Activated CD8-positive, alpha-beta T cell treated with anti-CD3 and anti-CD28 coated beads for 36 hours (primary cell): Measurements from ENCODE around the gene TOPORS. TPM values are rescaled to one million over a fixed set of nuclear protein-coding genes. Genes with fewer than 3 reads are reported as not detected.

Experiments
- ATAC-seq: fragments of 200-7000 bp; cut with Tn5 transposase; one replicate; pipeline ENCODE4 v1.10.0; 2021; ENCODE audit warnings: mild to moderate bottlenecking, moderate library complexity
- CTCF ChIA-PET: fragments of 350-600 bp; sonication (Branson Sonifier 250); formaldehyde crosslinking; loops from one replicate; lab custom pipeline; 2021; ENCODE audit warnings: antibody characterized with exemption; lab: Charles Lee
- POLR2A ChIA-PET: fragments of 350-600 bp; sonication (Branson Sonifier 250); formaldehyde crosslinking; loops from one replicate; lab custom pipeline; 2021; ENCODE audit warnings: antibody characterized with exemption; lab: Charles Lee
- DNase-seq: peaks from one replicate; pipeline ENCODE4 v3.0.0-alpha.2; 2020
- H3K27ac Mint-ChIP-seq: one replicate; pipeline ENCODE4 v1.8.0; 2021; ENCODE audit warnings: mild to moderate bottlenecking, mixed read lengths
- H3K27me3 Mint-ChIP-seq: one replicate; pipeline ENCODE4 v1.8.0; 2021; ENCODE audit warnings: mixed read lengths
- H3K36me3 Mint-ChIP-seq: one replicate; pipeline ENCODE4 v1.8.0; 2021; ENCODE audit warnings: low read depth, mixed read lengths
- H3K4me1 Mint-ChIP-seq: one replicate; pipeline ENCODE4 v1.8.0; 2021; ENCODE audit warnings: low read depth, mixed read lengths
- H3K4me3 Mint-ChIP-seq: one replicate; pipeline ENCODE4 v1.8.0; 2021; ENCODE audit warnings: mild to moderate bottlenecking, moderate library complexity, mixed read lengths
- H3K9me3 Mint-ChIP-seq: one replicate; pipeline ENCODE4 v1.8.0; 2021; ENCODE audit warnings: mixed read lengths
- CTCF ChIP-seq: fragments of 200-600 bp; IDR thresholded peaks from one replicate; pipeline ENCODE4 v1.8.0; 2022; ENCODE audit warnings: antibody characterized with exemption, mild to moderate bottlenecking
- intact Hi-C: fragments of 100-400 bp; cut with micrococcal nuclease; formaldehyde crosslinking; loops from one replicate; pipeline ENCODE4 v1.10.0; 2022
- total RNA-seq, 2 experiments: library from RNA; stranded (reverse); gene quantifications; one replicate each; pipeline ENCODE4 v1.2.3, GENCODE V29; 2021

TOPORS gene
- total RNA-seq, 2 experiments from 2014 or later = 13.3 to 14.2 TPM

- CTCF ChIA-PET = interaction anchor here (1.0 to 5.9 kb wide), 8 partner anchors 13 to 215 kb away, joined by 3 to 123 read pairs (median 7); partner anchors contain the start of genes ACO1, SMIM27 and TOPORS
- Mint-ChIP-seq H3K36me3 (peaks cover 5% of the 10 kb centered on the region), H3K9me3 (no peaks in the 10 kb centered on the region), H3K4me1 (peaks cover 24% of the 10 kb centered on the region), H3K27me3 (peaks cover 4% of the 10 kb centered on the region), H3K4me3 (no peak overlapping the region), H3K27ac (no peak overlapping the region)
- no peak for TF ChIP-seq CTCF
- ATAC-seq (no peak), DNase-seq (no peak)
- intact Hi-C loops = loop anchor here (10.0 kb wide), 1 partner anchor 50 kb away; the partner anchor contains the start of gene RIGI
- POLR2A ChIA-PET = no interaction called here
Observed at GRCh38 chr9:32574858-32575257, 22.5 kb upstream of the TOPORS start.

DNA sequence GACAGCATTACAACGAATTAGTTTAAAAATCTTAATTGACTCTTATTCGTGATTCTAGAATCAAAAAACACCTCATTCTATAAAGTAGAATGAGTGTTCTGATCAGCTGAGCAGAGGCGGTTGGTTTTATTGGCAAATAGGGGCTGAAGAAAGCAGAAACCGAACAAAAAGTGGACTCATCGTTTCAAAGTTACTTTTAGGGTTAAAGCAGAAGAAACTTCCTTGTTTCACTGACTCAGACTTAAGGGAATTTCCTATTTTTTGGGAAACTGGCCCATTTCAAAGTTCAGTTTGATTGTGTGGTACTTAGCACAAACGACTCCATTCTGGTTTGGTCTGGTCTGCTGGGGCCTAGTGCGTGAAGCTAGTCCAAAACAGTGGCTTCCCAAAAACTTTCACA, 21.4 kb upstream of the TOPORS start:
- DNase-seq (no peak), ATAC-seq (no peak)
- Mint-ChIP-seq H3K4me1 (peaks cover 24% of the 10 kb centered on the region), H3K27ac (peak overlapping the region; percentile 94), H3K36me3 (peaks cover 5% of the 10 kb centered on the region), H3K27me3 (peaks cover 4% of the 10 kb centered on the region), H3K4me3 (peak overlapping the region; percentile 96), H3K9me3 (no peaks in the 10 kb centered on the region)
- POLR2A ChIA-PET = interaction anchor here (1.0 to 2.4 kb wide), 2 partner anchors 22 to 48 kb away, joined by 3 to 13 read pairs; partner anchors contain the start of genes RIGI, SMIM27 and TOPORS
- intact Hi-C loops = loop anchor here (1.0 to 10.0 kb wide), 2 partner anchors 22 to 49 kb away; partner anchors contain the start of genes RIGI, SMIM27 and TOPORS
- TF ChIP-seq CTCF = no peak
- CTCF ChIA-PET = interaction anchor here (0.6 to 5.9 kb wide), 11 partner anchors 14 to 425 kb away, joined by 3 to 123 read pairs (median 4); partner anchors contain the start of genes ACO1, RIGI, SMIM27 and TOPORS

- DNase-seq = peak; percentile 98
- H3K4me1 Mint-ChIP-seq = peaks cover 28% of the 10 kb centered on the region
- no peak for TF ChIP-seq CTCF
- ChIA-PET POLR2A (interaction anchor here (1.0 to 2.4 kb wide), 3 partner anchors 19 to 47 kb away, joined by 3 to 13 read pairs (median 3); partner anchors contain the start of genes RIGI, SMIM27 and TOPORS), CTCF (interaction anchor here (0.6 to 5.9 kb wide), 13 partner anchors 11 to 426 kb away, joined by 3 to 123 read pairs (median 8); partner anchors contain the start of genes ACO1 and RIGI)
- peak within 1 kb of the TSS; percentile 94 for H3K27ac Mint-ChIP-seq
- H3K9me3 Mint-ChIP-seq = no peaks in the 10 kb centered on the region
- peak within 1 kb of the TSS; percentile 96 for H3K4me3 Mint-ChIP-seq
- ATAC-seq = peak; percentile 80
- intact Hi-C loops = loop anchor here (1.0 to 10.0 kb wide), 2 partner anchors 21 to 48 kb away; partner anchors contain the start of genes RIGI, SMIM27 and TOPORS
- H3K36me3 Mint-ChIP-seq = peaks cover 9% of the 10 kb centered on the region
- H3K27me3 Mint-ChIP-seq = no peaks in the 10 kb centered on the region
Observed at GRCh38 chr9:32572900-32573523, 20.6 kb upstream of the TOPORS start, which contains the start of gene NDUFB6. Gene NDUFB6 (minus strand): TSS chr9:32573159. CDS start chr9:32573060, 99 bp downstream.

DNA sequence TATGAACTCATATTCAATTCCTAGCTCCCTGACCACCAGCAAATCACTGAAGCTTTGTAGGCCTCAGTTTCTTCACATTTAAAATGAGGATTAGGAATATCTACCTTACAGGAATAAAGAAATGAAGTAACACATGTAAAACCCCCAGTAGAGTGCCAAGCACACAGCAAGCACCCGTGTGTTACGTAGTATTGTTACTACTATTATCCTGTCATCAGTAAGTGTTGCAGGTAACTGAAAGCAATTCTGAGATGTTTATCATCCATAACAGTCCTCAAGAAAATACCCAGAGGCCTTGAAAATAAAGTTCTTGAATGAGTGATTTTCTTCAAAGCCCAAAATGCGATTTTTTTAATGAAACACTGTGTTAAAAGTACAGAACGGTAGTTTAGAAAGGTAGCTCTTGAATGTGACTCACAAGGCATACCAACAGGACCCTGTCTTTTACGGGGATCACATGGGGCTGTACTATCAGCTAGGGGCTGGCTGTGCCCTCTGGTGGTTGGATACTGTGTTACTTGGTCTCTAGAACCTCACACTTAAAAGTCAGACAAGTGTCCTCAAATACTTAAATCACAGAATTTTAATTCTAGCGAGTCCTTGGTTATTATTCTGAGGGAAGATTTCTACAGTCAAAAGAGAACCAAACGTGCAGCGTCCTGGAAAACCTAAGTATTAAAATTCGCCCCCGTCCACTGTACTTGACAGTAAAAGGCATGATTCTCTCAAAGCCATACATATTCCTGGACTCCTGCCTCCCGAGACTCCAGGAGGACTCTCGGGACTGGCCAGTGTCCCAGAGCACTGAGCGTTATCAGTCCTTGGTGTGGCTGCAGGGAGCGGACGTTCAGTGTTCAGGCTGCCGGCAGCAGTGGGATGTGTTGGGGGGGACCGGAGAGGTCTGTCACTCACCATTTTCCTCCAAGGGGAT, 19.8 kb upstream of the TOPORS start:
- H3K4me1 Mint-ChIP-seq = peaks cover 29% of the 10 kb centered on the region
- intact Hi-C loops = loop anchor here (10.0 kb wide), 1 partner anchor 47 kb away; the partner anchor contains the start of gene RIGI
- peak; percentile 90 for ATAC-seq
- ChIA-PET CTCF (interaction anchor here (0.6 to 5.9 kb wide), 25 partner anchors 9 to 427 kb away, joined by 3 to 123 read pairs (median 5); partner anchors contain the start of genes ACO1, RIGI, SMIM27 and TOPORS), POLR2A (interaction anchor here (0.9 to 2.4 kb wide), 3 partner anchors 8 to 21 kb away, joined by 3 to 13 read pairs (median 3); partner anchors contain the start of genes SMIM27 and TOPORS)
- H3K27ac Mint-ChIP-seq = peak overlapping the region; percentile 94
- peak overlapping the region; percentile 96 for H3K4me3 Mint-ChIP-seq
- H3K36me3 Mint-ChIP-seq = peaks cover 14% of the 10 kb centered on the region
- H3K9me3 Mint-ChIP-seq = no peaks in the 10 kb centered on the region
- TF ChIP-seq CTCF = peak; percentile 83
- no peaks in the 10 kb centered on the region for H3K27me3 Mint-ChIP-seq
- DNase-seq = peak; percentile 89
